Thyroid gland (tissue), 4 donors: ENCODE measurements around the gene CYP24A1. TPM values are rescaled to one million over a fixed set of nuclear protein-coding genes. Genes with fewer than 3 reads are reported as not detected.

Experiments
- DNase-seq, 2 donors: peaks; one replicate each; pipeline ENCODE4 v3.0.0-alpha.2; 2019
- H3K27ac ChIP-seq, 3 donors: fragments of 200-600 bp; sonication (generic); 1 replicate in 2 of 3; 2 replicates in 1 of 3; pipeline ENCODE4 v1.5.1; 2016 to 2019; ENCODE audit warnings: mild to moderate bottlenecking in 1 of 3, moderate library complexity in 1 of 3
- H3K27me3 ChIP-seq: fragments of 200-600 bp; sonication (generic); one replicate; pipeline ENCODE4 v1.5.1; 2019
- H3K36me3 ChIP-seq, 2 donors: fragments of 200-600 bp; sonication (generic); one replicate each; pipeline ENCODE4 v1.5.1; 2016 to 2019
- H3K4me1 ChIP-seq, 2 donors: fragments of 200-600 bp; sonication (generic); one replicate each; pipeline ENCODE4 v1.5.1; 2017 to 2019
- H3K4me3 ChIP-seq, 3 donors: fragments of 200-600 bp; sonication (generic); replicated peaks in 1 of 3; 1 replicate in 2 of 3; 2 replicates in 1 of 3; pipeline ENCODE4 v1.5.1; 2016; ENCODE audit warnings: mild to moderate bottlenecking in 1 of 3
- H3K9me3 ChIP-seq: fragments of 200-600 bp; sonication (generic); one replicate; pipeline ENCODE4 v1.5.1; 2017
- POLR2A ChIP-seq, 2 donors: fragments of 450-650 bp; IDR thresholded peaks; one replicate each; pipeline ENCODE4 v1.6.1; 2017; ENCODE audit warnings: antibody characterized with exemption in 2 of 2, mild to moderate bottlenecking in 2 of 2, moderate library complexity in 1 of 2
- WGBS, 2 donors: methylation state at CpG; one replicate each; pipeline ENCODE4 v1.1.5; 2017; 5-methylcytosine and 5-hydroxymethylcytosine counted together
- intact Hi-C: fragments of 100-400 bp; cut with DNase I; formaldehyde crosslinking; loops from one replicate; pipeline ENCODE4 v1.15.1; 2023
- total RNA-seq, 4 donors: library from RNA; depleted of rRNA; stranded (reverse); fragments of >200 nt; gene quantifications; one replicate each; pipeline ENCODE4 v1.2.3, GENCODE V29; 2016
- TF ChIP-seq, protein P1 (sequence below), 6 experiments: fragments of 200-600 bp in 3 of 6; fragments of 450-650 bp in 3 of 6; sonication (generic) in 3 of 6; IDR thresholded peaks; one replicate each; pipeline ENCODE4 v1.5.1; 2016 to 2019; ENCODE audit warnings: antibody characterized with exemption in 6 of 6, mild to moderate bottlenecking in 2 of 6, inconsistent platforms in 1 of 6, moderate library complexity in 1 of 6

CYP24A1 gene
- total RNA-seq, 4 donors from 2014 or later, result 0.44 to 6.6 (median 0.67) TPM; not detected in 1

DNA sequence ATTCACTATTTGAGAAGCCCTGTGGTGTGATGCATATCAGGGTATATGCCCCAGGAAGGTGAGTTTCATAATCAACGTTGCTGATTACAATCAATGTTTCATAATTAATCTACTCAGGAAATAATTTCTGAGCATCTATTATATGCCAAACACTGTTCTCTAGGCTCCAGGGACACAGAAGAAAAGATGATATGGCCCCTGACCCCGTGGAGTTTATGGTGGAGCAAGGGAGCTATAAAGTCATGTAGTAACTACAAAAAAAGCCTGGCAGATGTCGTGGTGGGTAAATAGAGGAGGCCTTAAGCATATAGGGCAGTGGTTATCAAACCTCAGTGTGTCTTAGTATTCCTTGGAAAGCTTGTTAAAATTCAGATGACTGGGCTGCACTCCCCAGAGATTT is 63.3 kb downstream of the CYP24A1 start:
- H3K27me3 ChIP-seq, result no peaks in the 10 kb centered on the region
- no peak for TF ChIP-seq POLR2A (IDR thresholded peaks at IDR 0.05)
- TF ChIP-seq, protein P1, sequence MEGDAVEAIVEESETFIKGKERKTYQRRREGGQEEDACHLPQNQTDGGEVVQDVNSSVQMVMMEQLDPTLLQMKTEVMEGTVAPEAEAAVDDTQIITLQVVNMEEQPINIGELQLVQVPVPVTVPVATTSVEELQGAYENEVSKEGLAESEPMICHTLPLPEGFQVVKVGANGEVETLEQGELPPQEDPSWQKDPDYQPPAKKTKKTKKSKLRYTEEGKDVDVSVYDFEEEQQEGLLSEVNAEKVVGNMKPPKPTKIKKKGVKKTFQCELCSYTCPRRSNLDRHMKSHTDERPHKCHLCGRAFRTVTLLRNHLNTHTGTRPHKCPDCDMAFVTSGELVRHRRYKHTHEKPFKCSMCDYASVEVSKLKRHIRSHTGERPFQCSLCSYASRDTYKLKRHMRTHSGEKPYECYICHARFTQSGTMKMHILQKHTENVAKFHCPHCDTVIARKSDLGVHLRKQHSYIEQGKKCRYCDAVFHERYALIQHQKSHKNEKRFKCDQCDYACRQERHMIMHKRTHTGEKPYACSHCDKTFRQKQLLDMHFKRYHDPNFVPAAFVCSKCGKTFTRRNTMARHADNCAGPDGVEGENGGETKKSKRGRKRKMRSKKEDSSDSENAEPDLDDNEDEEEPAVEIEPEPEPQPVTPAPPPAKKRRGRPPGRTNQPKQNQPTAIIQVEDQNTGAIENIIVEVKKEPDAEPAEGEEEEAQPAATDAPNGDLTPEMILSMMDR (IDR thresholded peaks at IDR 0.05), result no peak
- no peaks in the 10 kb centered on the region for H3K36me3 ChIP-seq
- H3K9me3 ChIP-seq, result no peaks in the 10 kb centered on the region
- 86 to 90% methylated on average over 3 of the region's 3 CpGs for WGBS, 2 donors
- intact Hi-C loops, result no loop called here
- DNase-seq, result no peak
- no peaks in the 10 kb centered on the region for H3K4me1 ChIP-seq
- H3K27ac ChIP-seq, result no peak overlapping the region
- no peak overlapping the region for H3K4me3 ChIP-seq

DNA sequence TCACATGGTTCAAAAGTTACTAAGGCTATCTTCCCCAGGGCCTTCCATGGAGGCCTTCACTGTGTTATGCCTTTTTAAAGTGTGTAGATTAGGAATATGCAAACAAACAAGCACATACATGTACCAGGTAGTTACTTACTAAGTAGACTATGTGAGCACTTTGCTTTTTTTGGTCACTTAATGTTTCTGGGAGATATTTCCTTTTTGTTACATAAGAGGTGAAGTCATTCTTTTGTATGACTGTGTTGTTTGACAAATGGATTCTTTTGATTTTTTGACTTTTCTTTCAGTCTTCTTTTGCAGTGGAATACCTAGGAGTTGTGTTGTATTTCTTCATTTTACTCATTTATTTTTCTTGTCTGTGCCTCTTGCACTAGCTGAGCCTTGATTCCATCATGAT is 63.7 kb downstream of the CYP24A1 start:
- Histone ChIP-seq H3K4me3 (no peak overlapping the region), H3K36me3 (no peaks in the 10 kb centered on the region), H3K4me1 (no peaks in the 10 kb centered on the region), H3K9me3 (no peaks in the 10 kb centered on the region), H3K27ac (no peak overlapping the region), H3K27me3 (no peaks in the 10 kb centered on the region)
- intact Hi-C loops, result no loop called here
- no peak for TF ChIP-seq POLR2A (IDR thresholded peaks at IDR 0.05)
- TF ChIP-seq, protein P1 (IDR thresholded peaks at IDR 0.05), result no peak
- no peak for DNase-seq

DNA sequence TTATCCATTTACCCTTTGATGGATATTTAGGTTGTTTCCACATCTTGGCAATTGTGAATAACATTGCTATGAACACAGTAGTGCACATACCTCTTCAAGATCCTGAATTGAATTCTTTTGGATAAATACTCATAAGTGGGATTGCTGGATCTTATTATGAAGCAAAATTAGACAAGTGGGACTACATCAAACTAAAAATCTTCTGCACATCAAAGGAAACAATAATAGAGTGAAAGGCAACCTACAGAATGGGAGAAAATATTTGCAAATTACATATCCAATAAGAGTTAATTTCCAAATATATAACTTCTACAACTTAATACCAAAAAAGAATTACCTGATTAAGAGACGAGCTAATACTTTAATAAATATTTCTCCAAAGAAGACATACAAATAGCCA is 65.0 kb downstream of the CYP24A1 start:
- H3K4me1 ChIP-seq, result no peaks in the 10 kb centered on the region
- TF ChIP-seq, protein P1 (IDR thresholded peaks at IDR 0.05), result no peak
- TF ChIP-seq POLR2A (IDR thresholded peaks at IDR 0.05), result no peak
- no peaks in the 10 kb centered on the region for H3K27me3 ChIP-seq
- WGBS, 2 donors, result 93 to 94% methylated on average over 1 of the region's 1 CpG
- DNase-seq, result no peak
- no peaks in the 10 kb centered on the region for H3K9me3 ChIP-seq
- intact Hi-C loops, result no loop called here
- no peak overlapping the region for H3K27ac ChIP-seq
- no peaks in the 10 kb centered on the region for H3K36me3 ChIP-seq
- no peak overlapping the region for H3K4me3 ChIP-seq

DNA sequence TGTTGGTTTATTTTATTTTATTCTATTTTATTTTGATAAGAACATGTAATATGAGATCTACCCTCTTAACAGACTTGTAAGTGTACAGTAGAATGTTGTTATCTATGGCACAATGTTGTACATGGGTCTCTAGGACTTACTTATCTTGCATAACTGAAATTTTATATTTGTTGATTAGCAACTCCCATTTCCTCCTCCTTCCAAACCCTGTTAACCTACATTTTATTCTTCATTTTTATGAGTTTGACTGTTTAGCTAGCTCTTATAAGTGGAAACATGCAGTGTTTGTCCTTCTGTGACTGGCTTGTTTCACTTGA is 65.5 kb downstream of the CYP24A1 start:
- Histone ChIP-seq H3K27me3 (no peaks in the 10 kb centered on the region), H3K4me3 (no peak overlapping the region), H3K36me3 (no peaks in the 10 kb centered on the region), H3K27ac (no peak overlapping the region), H3K9me3 (no peaks in the 10 kb centered on the region), H3K4me1 (no peaks in the 10 kb centered on the region)
- TF ChIP-seq, protein P1 (IDR thresholded peaks at IDR 0.05), result no peak
- no peak for TF ChIP-seq POLR2A (IDR thresholded peaks at IDR 0.05)
- intact Hi-C loops, result no loop called here
- DNase-seq, result no peak

DNA sequence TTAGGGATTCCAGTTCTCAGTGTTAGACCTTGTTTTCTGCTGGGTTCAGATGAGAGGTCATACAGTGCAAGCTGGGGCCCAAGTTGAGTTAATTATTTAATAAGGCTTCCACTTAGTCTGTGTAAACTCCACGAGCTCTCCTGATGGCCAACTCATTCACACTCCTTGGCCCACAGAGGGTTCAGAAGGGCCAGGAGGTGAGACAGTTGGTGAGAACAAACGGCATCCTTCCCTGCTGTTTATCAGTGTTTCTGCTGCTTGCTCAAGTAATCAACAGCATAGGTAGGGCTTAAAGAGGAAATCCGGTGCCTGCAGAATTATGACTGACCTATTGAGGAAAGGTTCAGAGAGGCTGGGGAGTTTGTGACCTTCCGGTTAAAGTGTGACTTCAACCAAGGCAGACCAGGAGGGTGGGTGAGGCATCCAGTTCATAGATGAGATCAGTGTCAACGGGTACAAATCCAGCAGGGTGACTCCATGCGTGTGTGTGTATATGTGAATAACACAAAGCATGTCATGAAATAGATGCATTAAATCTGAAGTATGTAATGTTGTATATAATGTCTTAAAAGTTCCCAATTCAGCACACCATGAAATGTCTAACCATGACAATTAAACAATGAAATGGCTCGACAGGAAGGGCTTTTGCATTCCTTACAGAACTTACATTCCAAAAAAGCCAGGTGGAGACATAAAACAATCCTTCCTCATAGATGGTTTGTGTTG is 66.0 kb downstream of the CYP24A1 start:
- Histone ChIP-seq H3K4me3 (no peak overlapping the region), H3K27me3 (no peaks in the 10 kb centered on the region), H3K27ac (no peak overlapping the region), H3K4me1 (no peaks in the 10 kb centered on the region), H3K36me3 (no peaks in the 10 kb centered on the region), H3K9me3 (no peaks in the 10 kb centered on the region)
- intact Hi-C loops, result no loop called here
- TF ChIP-seq, protein P1 (IDR thresholded peaks at IDR 0.05), result no peak
- no peak for TF ChIP-seq POLR2A (IDR thresholded peaks at IDR 0.05)
- no peak for DNase-seq
- WGBS, 2 donors, result 70 to 79% methylated on average over 7 of the region's 7 CpGs
